Uterus (tissue), 4 donors: ENCODE data around the gene ERICH3. TPM values are rescaled to one million over a fixed set of nuclear protein-coding genes. Genes with fewer than 3 reads are reported as not detected.

Experiments used
- DNase-seq, 2 donors: peaks; one replicate each; pipeline ENCODE4 v3.0.0-alpha.2; 2019 to 2020
- H3K27ac ChIP-seq, 2 donors: fragments of 200-600 bp; sonication (generic); 1 replicate in 1 of 2; 2 replicates in 1 of 2; pipeline ENCODE4 v1.5.1; 2016 to 2018
- H3K27me3 ChIP-seq, 2 donors: fragments of 200-600 bp; sonication (generic); one replicate each; pipeline ENCODE4 v1.5.1; 2018 to 2019; ENCODE audit warnings: control low read depth in 1 of 2
- H3K36me3 ChIP-seq, 2 donors: fragments of 200-600 bp; sonication (generic); one replicate each; pipeline ENCODE4 v1.5.1; 2019; ENCODE audit warnings: control low read depth in 1 of 2
- H3K4me1 ChIP-seq, 2 donors: fragments of 200-600 bp; sonication (generic); one replicate each; pipeline ENCODE4 v1.5.1; 2018 to 2019; ENCODE audit warnings: control low read depth in 1 of 2
- H3K4me3 ChIP-seq, 2 donors: fragments of 200-600 bp; sonication (generic); 1 replicate in 1 of 2; 2 replicates in 1 of 2; pipeline ENCODE4 v1.5.1; 2018 to 2019; ENCODE audit warnings: mild to moderate bottlenecking in 1 of 2
- H3K9me3 ChIP-seq, 2 donors: fragments of 200-600 bp; sonication (generic); one replicate each; pipeline ENCODE4 v1.5.1; 2019; ENCODE audit warnings: control low read depth in 1 of 2
- POLR2A ChIP-seq, 2 donors: fragments of 450-650 bp; IDR thresholded peaks; one replicate each; pipeline ENCODE4 v1.6.1; 2016; ENCODE audit warnings: antibody characterized with exemption in 2 of 2, mild to moderate bottlenecking in 1 of 2, moderate library complexity in 1 of 2
- intact Hi-C: fragments of 100-400 bp; cut with DNase I; formaldehyde crosslinking; loops from one replicate; pipeline ENCODE4 v1.15.1; 2023; ENCODE audit warnings: low total_unique reads
- total RNA-seq, 4 donors: library from RNA; depleted of rRNA in 3 of 4; stranded (reverse); fragments of >200 nt in 3 of 4; gene quantifications; one replicate each; pipeline versions ENCODE4 v1.1.0 to v1.2.4, GENCODE V29; 2014 to 2023
- TF ChIP-seq, protein P1 (sequence below), 4 experiments: fragments of 200-600 bp in 2 of 4; fragments of 450-650 bp in 2 of 4; sonication (generic) in 2 of 4; IDR thresholded peaks; one replicate each; pipeline ENCODE4 v1.5.1; 2016 to 2019; ENCODE audit warnings: antibody characterized with exemption in 4 of 4, mild to moderate bottlenecking in 2 of 4, moderate library complexity in 1 of 4
- donor health status: DM: yes; HTN: yes; CAD: no.

Gene ERICH3
- total RNA-seq, 4 donors from 2014 or later = under 0.01 to 3.7 (median 0.67) TPM

DNA sequence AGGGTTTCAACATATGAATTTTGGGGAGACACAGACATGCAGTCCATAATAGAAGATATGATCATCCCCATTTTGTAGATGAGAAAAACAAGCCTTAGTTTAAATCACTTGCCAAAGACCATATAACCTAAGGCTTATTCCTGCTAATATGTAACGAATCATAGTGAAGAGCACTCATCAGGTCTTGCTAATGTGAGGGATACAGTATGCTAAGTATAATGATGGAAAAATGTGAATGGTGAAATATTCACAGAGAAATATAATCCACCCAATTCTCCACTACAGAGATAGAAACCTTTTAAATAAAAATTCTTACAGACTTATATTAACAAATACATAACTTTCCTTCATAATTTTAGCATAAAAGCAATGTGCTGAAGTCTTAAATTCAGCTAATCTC is 18.9 kb downstream of the ERICH3 start:
- Histone ChIP-seq H3K27me3 (no peaks in the 10 kb centered on the region), H3K4me3 (no peak overlapping the region), H3K36me3 (no peaks in the 10 kb centered on the region), H3K9me3 (no peaks in the 10 kb centered on the region), H3K4me1 (no peaks in the 10 kb centered on the region), H3K27ac (no peak overlapping the region)
- TF ChIP-seq, protein P1, sequence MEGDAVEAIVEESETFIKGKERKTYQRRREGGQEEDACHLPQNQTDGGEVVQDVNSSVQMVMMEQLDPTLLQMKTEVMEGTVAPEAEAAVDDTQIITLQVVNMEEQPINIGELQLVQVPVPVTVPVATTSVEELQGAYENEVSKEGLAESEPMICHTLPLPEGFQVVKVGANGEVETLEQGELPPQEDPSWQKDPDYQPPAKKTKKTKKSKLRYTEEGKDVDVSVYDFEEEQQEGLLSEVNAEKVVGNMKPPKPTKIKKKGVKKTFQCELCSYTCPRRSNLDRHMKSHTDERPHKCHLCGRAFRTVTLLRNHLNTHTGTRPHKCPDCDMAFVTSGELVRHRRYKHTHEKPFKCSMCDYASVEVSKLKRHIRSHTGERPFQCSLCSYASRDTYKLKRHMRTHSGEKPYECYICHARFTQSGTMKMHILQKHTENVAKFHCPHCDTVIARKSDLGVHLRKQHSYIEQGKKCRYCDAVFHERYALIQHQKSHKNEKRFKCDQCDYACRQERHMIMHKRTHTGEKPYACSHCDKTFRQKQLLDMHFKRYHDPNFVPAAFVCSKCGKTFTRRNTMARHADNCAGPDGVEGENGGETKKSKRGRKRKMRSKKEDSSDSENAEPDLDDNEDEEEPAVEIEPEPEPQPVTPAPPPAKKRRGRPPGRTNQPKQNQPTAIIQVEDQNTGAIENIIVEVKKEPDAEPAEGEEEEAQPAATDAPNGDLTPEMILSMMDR (IDR thresholded peaks at IDR 0.05) = no peak
- TF ChIP-seq POLR2A (IDR thresholded peaks at IDR 0.05) = no peak
- intact Hi-C loops = no loop called here
- no peak for DNase-seq

DNA sequence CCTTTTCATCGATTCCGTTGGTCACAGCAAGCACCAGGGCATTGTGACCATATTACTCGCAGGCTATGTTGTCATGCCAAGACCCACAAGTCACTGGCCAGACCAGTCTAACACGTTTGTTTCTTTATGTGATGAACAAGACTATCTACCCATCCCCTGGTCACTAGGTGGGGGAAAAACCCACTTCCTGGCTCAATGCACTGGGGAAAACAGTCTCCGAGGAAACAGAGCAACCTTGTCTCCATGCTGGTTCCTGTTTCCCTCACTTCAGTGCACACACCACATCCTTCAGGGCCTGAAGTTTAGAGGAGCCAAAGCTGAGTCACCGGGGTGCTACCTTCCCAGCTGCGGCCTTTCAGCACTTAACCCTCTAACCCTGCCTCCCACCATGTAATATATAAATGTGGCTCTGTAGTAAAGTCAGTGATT is 20.9 kb downstream of the ERICH3 start:
- Histone ChIP-seq H3K4me3 (no peak overlapping the region), H3K36me3 (no peaks in the 10 kb centered on the region), H3K9me3 (no peaks in the 10 kb centered on the region), H3K27me3 (no peaks in the 10 kb centered on the region), H3K4me1 (no peaks in the 10 kb centered on the region), H3K27ac (peak overlapping the region in 1 of 2 donors; percentile 29)
- DNase-seq = peak; percentile 70 to 78
- TF ChIP-seq, protein P1 (IDR thresholded peaks at IDR 0.05) = no peak
- no peak for TF ChIP-seq POLR2A (IDR thresholded peaks at IDR 0.05)
- intact Hi-C loops = no loop called here

DNA sequence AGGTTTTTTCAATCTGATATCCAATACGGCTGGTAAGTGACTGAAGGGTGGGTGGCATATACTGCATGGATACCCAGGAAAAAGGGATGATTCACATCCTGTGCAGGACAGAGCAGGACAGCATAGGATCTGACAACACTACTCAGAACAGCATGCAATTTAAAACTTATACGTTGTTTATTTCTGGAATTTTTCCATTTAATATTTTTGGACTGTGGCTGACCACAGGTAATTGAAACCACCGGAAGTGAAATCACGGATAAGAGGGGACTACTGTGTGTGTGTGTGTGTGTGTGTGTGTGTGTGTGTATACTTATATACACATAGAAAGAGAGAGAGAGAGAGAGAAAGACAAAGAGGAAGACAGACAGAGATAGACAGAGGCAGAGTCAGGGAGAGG is 23.0 kb downstream of the ERICH3 start:
- Histone ChIP-seq H3K4me3 (no peak overlapping the region), H3K27ac (no peak overlapping the region), H3K9me3 (no peaks in the 10 kb centered on the region), H3K4me1 (no peaks in the 10 kb centered on the region), H3K36me3 (no peaks in the 10 kb centered on the region), H3K27me3 (no peaks in the 10 kb centered on the region)
- TF ChIP-seq, protein P1 (IDR thresholded peaks at IDR 0.05) = no peak
- no peak for TF ChIP-seq POLR2A (IDR thresholded peaks at IDR 0.05)
- DNase-seq = no peak
- intact Hi-C loops = no loop called here

DNA sequence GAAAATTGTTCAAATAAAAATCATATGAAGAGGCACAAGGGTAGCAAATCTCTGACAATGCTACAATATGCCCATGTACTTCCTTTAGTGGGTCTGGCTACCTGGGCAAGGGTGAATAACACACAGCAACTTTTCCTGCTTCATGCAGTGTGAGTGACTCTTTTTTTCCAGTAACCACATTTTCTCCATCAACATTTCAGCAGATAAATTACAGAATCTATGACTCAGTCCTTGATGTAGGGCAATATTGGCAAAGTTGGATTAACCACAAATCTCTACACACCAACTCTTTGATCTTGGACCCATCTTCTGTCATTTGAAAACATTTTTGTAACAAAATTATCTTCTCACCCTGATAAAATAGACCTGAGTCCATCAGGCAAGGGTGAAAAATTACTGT is 31.7 kb downstream of the ERICH3 start:
- Histone ChIP-seq H3K4me1 (no peaks in the 10 kb centered on the region), H3K4me3 (no peak overlapping the region), H3K9me3 (no peaks in the 10 kb centered on the region), H3K27ac (no peak overlapping the region), H3K27me3 (no peaks in the 10 kb centered on the region), H3K36me3 (no peaks in the 10 kb centered on the region)
- DNase-seq = no peak
- no peak for TF ChIP-seq POLR2A (IDR thresholded peaks at IDR 0.05)
- intact Hi-C loops = no loop called here

DNA sequence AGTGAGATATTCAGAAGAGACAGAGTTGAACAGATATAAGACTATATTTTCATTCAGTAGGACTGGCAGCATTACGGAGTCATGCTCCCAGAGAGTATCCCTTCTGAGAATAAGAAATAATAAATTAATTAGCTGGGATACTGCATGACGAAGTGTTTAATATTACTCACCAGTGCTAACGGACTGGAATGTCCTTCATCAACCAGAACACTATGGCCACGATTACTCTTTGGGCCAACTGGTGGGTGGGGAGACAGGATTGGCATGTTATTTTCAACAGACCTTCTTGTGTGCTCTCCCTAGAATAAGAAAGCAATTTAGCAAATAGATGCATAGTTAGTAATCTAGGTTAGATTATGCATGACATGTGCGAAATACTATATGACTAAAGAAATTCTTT is 32.4 kb downstream of the ERICH3 start:
- no peak overlapping the region for H3K4me3 ChIP-seq
- TF ChIP-seq, protein P1 (IDR thresholded peaks at IDR 0.05) = no peak
- TF ChIP-seq POLR2A (IDR thresholded peaks at IDR 0.05) = no peak
- intact Hi-C loops = no loop called here

DNA sequence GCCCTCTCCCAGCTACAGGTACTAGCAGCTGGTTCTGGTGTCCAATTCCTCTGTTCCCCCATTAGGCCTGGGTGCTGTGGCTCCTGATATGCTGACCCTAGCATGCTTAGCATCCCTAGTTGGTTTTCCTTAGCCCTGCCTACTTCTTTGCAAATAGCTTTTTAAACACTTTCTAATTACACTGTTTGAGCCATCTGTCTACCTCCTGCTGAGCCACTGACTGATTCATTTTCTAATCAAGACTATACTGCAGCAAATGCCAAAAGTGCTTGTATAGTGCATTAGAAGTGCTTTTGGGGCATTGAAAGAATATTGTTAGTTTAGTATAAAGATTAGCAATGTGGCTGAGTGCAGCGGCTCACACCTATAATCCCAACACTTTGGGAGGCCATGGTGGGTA is 36.3 kb downstream of the ERICH3 start:
- TF ChIP-seq, protein P1 (IDR thresholded peaks at IDR 0.05) = no peak
- TF ChIP-seq POLR2A (IDR thresholded peaks at IDR 0.05) = no peak
- H3K27ac ChIP-seq = no peak overlapping the region
- no peak for DNase-seq
- no peak overlapping the region for H3K4me3 ChIP-seq
- intact Hi-C loops = no loop called here
- no peaks in the 10 kb centered on the region for H3K36me3 ChIP-seq
- no peaks in the 10 kb centered on the region for H3K27me3 ChIP-seq
- no peaks in the 10 kb centered on the region for H3K9me3 ChIP-seq
- no peaks in the 10 kb centered on the region for H3K4me1 ChIP-seq

More for the DNA sequence above, 32.4 kb downstream of the ERICH3 start:
- Histone ChIP-seq H3K4me1 (no peaks in the 10 kb centered on the region), H3K36me3 (no peaks in the 10 kb centered on the region), H3K9me3 (no peaks in the 10 kb centered on the region), H3K27me3 (no peaks in the 10 kb centered on the region), H3K27ac (no peak overlapping the region)
- no peak for DNase-seq
